HepG2 (cell line): ENCODE measurements around the gene SYTL1. TPM values are rescaled to one million over a fixed set of nuclear protein-coding genes. Genes with fewer than 3 reads are reported as not detected.

Experiments used
- ATAC-seq: fragments of 200-7000 bp; cut with Tn5 transposase; 3 replicates; pipeline ENCODE4 v1.9.1; 2020; ENCODE audit warnings: mild to moderate bottlenecking, moderate library complexity
- BruUV-seq: library from RNA; stranded (reverse); fragments of 400-500 nt; replicated peaks from 2 replicates; lab custom pipeline; 2021; lab: Mats Ljungman, UMichigan
- CTCF ChIA-PET: fragments of 300-600 bp; formaldehyde crosslinking; extraction: SDS; loops from one replicate; lab custom pipeline; 2021; ENCODE audit warnings: low total read pairs, inconsistent platforms, low intra/inter-chr PET ratio; lab: Yijun Ruan, JAX
- POLR2A ChIA-PET: fragments of 350-600 bp; sonication (Branson Sonifier 250); formaldehyde crosslinking; loops from one replicate; lab custom pipeline; 2020; ENCODE audit warnings: antibody characterized with exemption, inconsistent platforms; lab: Yijun Ruan, JAX
- DNase-seq: peaks from one replicate; pipeline ENCODE4 v3.0.0-alpha.2; 2015; ENCODE audit warnings: low spot score
- FAIRE-seq: peaks from 3 replicates; lab custom pipeline; 2011; peaks lifted over from hg19 to GRCh38; lab: Jason Lieb, UNC
- H2AFZ ChIP-seq: one replicate; pipeline ENCODE4 v1.6.1; 2011; ENCODE audit warnings: low read length, inconsistent platforms
- H3K27ac ChIP-seq: fragments of 300-600 bp; 3 replicates; pipeline ENCODE4 v1.8.0; 2011; ENCODE audit warnings: mixed run types, mild to moderate bottlenecking, mixed read lengths, low read length, inconsistent platforms; ENCODE audit not compliant: insufficient read depth; ENCODE audit errors: extremely low read length
- H3K27me3 ChIP-seq, 2 experiments: fragments of 200-600 bp in 1 of 2; 2 replicates in 1 of 2; 3 replicates in 1 of 2; pipeline versions ENCODE4 v1.6.0 to v1.8.0; 2011; ENCODE audit warnings: low read length in 2 of 2, mild to moderate bottlenecking in 2 of 2, moderate library complexity in 2 of 2, inconsistent platforms in 1 of 2; ENCODE audit not compliant: insufficient read depth in 2 of 2, control insufficient read depth in 1 of 2
- H3K36me3 ChIP-seq, 2 experiments: fragments of 200-600 bp in 1 of 2; replicated peaks in 1 of 2; 2 replicates in 1 of 2; 3 replicates in 1 of 2; pipeline versions ENCODE4 v1.5.1 to v1.8.0; 2011; ENCODE audit warnings: low read length in 2 of 2, inconsistent platforms in 1 of 2; ENCODE audit not compliant: insufficient read depth in 2 of 2, control insufficient read depth in 1 of 2
- H3K4me1 ChIP-seq: 2 replicates; pipeline ENCODE4 v1.5.1; 2012; ENCODE audit warnings: low read length, inconsistent platforms; ENCODE audit not compliant: insufficient read depth
- H3K4me2 ChIP-seq: 2 replicates; pipeline ENCODE4 v1.6.0; 2011; ENCODE audit warnings: low read depth, low read length, inconsistent platforms
- H3K4me3 ChIP-seq, 3 experiments: fragments of 200-600 bp in 1 of 3; sonication (generic), shearing (Covaris generic) in 1 of 3; replicated peaks in 1 of 3; 2 replicates each; pipeline ENCODE4 v1.5.1; 2011 to 2016; ENCODE audit warnings: low read length in 3 of 3, inconsistent platforms in 2 of 3, low read depth in 2 of 3, mild to moderate bottlenecking in 2 of 3, control low read depth in 1 of 3, mixed read lengths in 1 of 3; ENCODE audit not compliant: insufficient read depth in 1 of 3
- H3K79me2 ChIP-seq: one replicate; pipeline ENCODE4 v1.6.1; 2011; ENCODE audit warnings: low read length, inconsistent platforms; ENCODE audit not compliant: insufficient read depth
- H3K9ac ChIP-seq: 2 replicates; pipeline ENCODE4 v1.6.0; 2011; ENCODE audit warnings: mild to moderate bottlenecking, low read depth, low read length, inconsistent platforms; ENCODE audit not compliant: insufficient read depth
- H3K9me3 ChIP-seq: 2 replicates; pipeline ENCODE4 v1.5.1; 2012; ENCODE audit warnings: mild to moderate bottlenecking, low read length
- H4K20me1 ChIP-seq: 2 replicates; pipeline ENCODE4 v1.6.0; 2011; ENCODE audit warnings: inconsistent platforms, mild to moderate bottlenecking, low read length, moderate library complexity; ENCODE audit not compliant: insufficient read depth
- ATF1 ChIP-seq: IDR thresholded peaks from 2 replicates; pipeline ENCODE4 v1.6.1; 2016; ENCODE audit warnings: mild to moderate bottlenecking, control low read depth
- E2F5 ChIP-seq: sonication (generic); formaldehyde crosslinking; conservative IDR thresholded peaks from 2 replicates; pipeline ENCODE4 v1.4.0; 2020; ENCODE audit warnings: missing genetic modification reagents
- FOXM1 ChIP-seq: sonication (generic); formaldehyde crosslinking; IDR thresholded peaks from 2 replicates; pipeline ENCODE4 v1.5.0; 2020; ENCODE audit warnings: missing genetic modification reagents
- IRF9 ChIP-seq: sonication (generic); formaldehyde crosslinking; IDR thresholded peaks from 2 replicates; pipeline ENCODE4 v1.8.0; 2022; ENCODE audit warnings: missing genetic modification reagents, mild to moderate bottlenecking, borderline replicate concordance
- RARA ChIP-seq: IDR thresholded peaks from 2 replicates; pipeline ENCODE4 v1.6.1; 2016; ENCODE audit warnings: missing genetic modification reagents, missing compliant biosample characterization
- ZBTB37 ChIP-seq: sonication (generic); formaldehyde crosslinking; IDR thresholded peaks from 2 replicates; pipeline ENCODE4 v1.4.0; 2020; ENCODE audit warnings: mild to moderate bottlenecking, missing genetic modification reagents
- ZNF629 ChIP-seq: sonication (generic); formaldehyde crosslinking; conservative IDR thresholded peaks from 2 replicates; pipeline ENCODE4 v1.5.0; 2020; ENCODE audit warnings: missing genetic modification reagents
- ZNF737 ChIP-seq: sonication (generic); formaldehyde crosslinking; IDR thresholded peaks from 2 replicates; pipeline ENCODE4 v1.5.0; 2020; ENCODE audit warnings: missing genetic modification reagents, mild to moderate bottlenecking, borderline replicate concordance
- ZNF781 ChIP-seq: sonication (generic); formaldehyde crosslinking; IDR thresholded peaks from 2 replicates; pipeline ENCODE4 v1.5.1; 2020; ENCODE audit warnings: borderline replicate concordance, mild to moderate bottlenecking, missing genetic modification reagents; ENCODE audit errors: not compliant biosample characterization
- ZNF83 ChIP-seq: sonication (generic); formaldehyde crosslinking; IDR thresholded peaks from 2 replicates; pipeline ENCODE4 v1.4.0; 2020; ENCODE audit warnings: missing genetic modification reagents, mild to moderate bottlenecking, borderline replicate concordance
- ZSCAN31 ChIP-seq: sonication (generic); formaldehyde crosslinking; IDR thresholded peaks from 2 replicates; pipeline ENCODE4 v1.5.0; 2020; ENCODE audit warnings: low read depth, mild to moderate bottlenecking, missing genetic modification reagents
- WGBS: methylation state at CpG from one replicate; pipeline ENCODE4 v1.1.6; 2017; ENCODE audit warnings: low lambda C conversion rate; 5-methylcytosine and 5-hydroxymethylcytosine counted together
- in situ Hi-C: cut with HindIII; loops from 2 replicates; pipeline ENCODE4 v1.10.0; 2017; ENCODE audit warnings: low pct_unique_long_range_greater_than_20kb; ENCODE audit not compliant: extremely low pct_ligation_motif_present
- intact Hi-C: fragments of 100-400 bp; cut with micrococcal nuclease; formaldehyde crosslinking; loops from one replicate; pipeline ENCODE4 v1.10.0; 2022; ENCODE audit not compliant: unreplicated experiment
- polyA plus RNA-seq, 8 experiments: library from polyadenylated mRNA; depleted of rRNA in 3 of 8; stranded (reverse) in 7 of 8; unstranded in 1 of 8; fragments of >200 nt; fragmentation: Illumina TruSeq in 4 of 8; extraction: Trizol in 4 of 8; gene quantifications; 2 replicates each; pipeline versions ENCODE4 v1.2.1 to v1.2.3, GENCODE V29; 2011 to 2016; ENCODE audit warnings: low read depth in 4 of 8, missing spikeins in 1 of 8, mixed read lengths in 1 of 8; ENCODE audit not compliant: insufficient read depth in 1 of 8
- total RNA-seq, 5 experiments: library from RNA; depleted of rRNA; stranded (reverse); fragments of >200 nt; fragmentation: Illumina TruSeq; extraction: Trizol; gene quantifications; 2 replicates each; pipeline ENCODE4 v1.2.3, GENCODE V29; 2016; ENCODE audit warnings: low read depth in 1 of 5

The SYTL1 gene
- total and polyA plus RNA-seq, 2 of the 13 experiments (the other 11 are each of a cell fraction or from before 2014, with no cell fraction given): 11.1 to 17.8 TPM

GRCh38 chr1:27355683-27356082 is 13.9 kb downstream of the SYTL1 start:
- no peak for FAIRE-seq
- POLR2A ChIA-PET: interaction anchor here (1.0 kb wide), 1 partner anchor 12 kb away, joined by 3 read pairs; no protein-coding TSS in a partner anchor
- intact Hi-C loops: no loop called here

GRCh38 chr1:27356277-27356618 is 14.4 kb downstream of the SYTL1 start:
- in situ Hi-C loops (loop anchor here (5.0 kb wide), 1 partner anchor 36 kb away; the partner anchor contains the start of gene GPR3), intact Hi-C loops (no loop called here)
- DNase-seq (no peak), ATAC-seq (no peak), FAIRE-seq (no peak)
- no peak overlapping the region for H3K9ac ChIP-seq
- no peaks in the 10 kb centered on the region for H4K20me1 ChIP-seq
- no peak overlapping the region for H3K4me2 ChIP-seq
- TF ChIP-seq ZBTB37 (CRISPR knock-in tag) (no peak), E2F5 (no peak), ZSCAN31 (CRISPR knock-in tag) (no peak), RARA (CRISPR knock-in tag) (no peak), ATF1 (no peak), ZNF83 (no peak), ZNF781 (CRISPR knock-in tag) (no peak)
- BruUV-seq: no TSS peak
- H3K4me1 ChIP-seq: peaks cover 18% of the 10 kb centered on the region
- CTCF ChIA-PET: no interaction called here
- WGBS: 100% methylated on average over 9 of the region's 13 CpGs
- H3K36me3 ChIP-seq: 0 out of 5 replicates have a peak, but pooled peaks cover 0 to 2% of the 10 kb centered on the region in 2 experiments
- no peaks in the 10 kb centered on the region for H3K9me3 ChIP-seq
- H3K79me2 ChIP-seq: no peaks in the 10 kb centered on the region
- H3K4me3 ChIP-seq: no peak overlapping the region
- POLR2A ChIA-PET: no interaction called here
- H3K27ac ChIP-seq: no peak overlapping the region
- no peaks in the 10 kb centered on the region for H3K27me3 ChIP-seq
- no peak overlapping the region for H2AFZ ChIP-seq

More at GRCh38 chr1:27355683-27356082, 13.9 kb downstream of the SYTL1 start:
- H3K4me2 ChIP-seq: no peak overlapping the region
- no peaks in the 10 kb centered on the region for H4K20me1 ChIP-seq
- 0 out of 5 replicates have a peak, but pooled peaks cover 0 to 2% of the 10 kb centered on the region in 2 experiments for H3K36me3 ChIP-seq
- H3K9ac ChIP-seq: no peak overlapping the region
- no peak overlapping the region for H3K4me3 ChIP-seq
- H3K4me1 ChIP-seq: peaks cover 24% of the 10 kb centered on the region
- no peak overlapping the region for H2AFZ ChIP-seq
- TF ChIP-seq ZNF629 (CRISPR knock-in tag) (peak; percentile 80), FOXM1 (no peak), ZNF737 (no peak), IRF9 (CRISPR knock-in tag) (no peak)
- BruUV-seq: no TSS peak
- CTCF ChIA-PET: no interaction called here
- ATAC-seq (no peak), DNase-seq (no peak)
- H3K27me3 ChIP-seq: no peaks in the 10 kb centered on the region
- H3K9me3 ChIP-seq: no peaks in the 10 kb centered on the region
- 87% methylated on average over 5 of the region's 5 CpGs for WGBS
- in situ Hi-C loops: loop anchor here (5.0 kb wide), 1 partner anchor 37 kb away; the partner anchor contains the start of gene GPR3
- H3K79me2 ChIP-seq: no peaks in the 10 kb centered on the region
- H3K27ac ChIP-seq: no peak overlapping the region
